Thoracic aorta (tissue), 2 donors: ENCODE measurements around the gene MRTFB. TPM values are rescaled to one million over a fixed set of nuclear protein-coding genes. Genes with fewer than 3 reads are reported as not detected.

Experiments
- ATAC-seq: fragments of 150-250 bp; one replicate; pipeline ENCODE4 v1.8.0; 2017; ENCODE audit warnings: low read depth; ENCODE audit not compliant: insufficient number of reproducible peaks, low FRiP score
- DNase-seq: peaks from one replicate; pipeline ENCODE4 v3.0.0-alpha.2; 2020; ENCODE audit warnings: low spot score
- H3K27ac ChIP-seq, 2 donors: fragments of 200-600 bp; sonication (generic); 1 replicate in 1 of 2; 2 replicates in 1 of 2; pipeline ENCODE4 v1.5.1; 2016; ENCODE audit warnings: mild to moderate bottlenecking in 2 of 2, moderate library complexity in 2 of 2
- H3K27me3 ChIP-seq: fragments of 200-600 bp; sonication (generic); replicated peaks from 2 replicates; pipeline ENCODE4 v1.6.0; 2016; ENCODE audit warnings: mild to moderate bottlenecking; ENCODE audit not compliant: insufficient read depth
- H3K36me3 ChIP-seq: fragments of 200-600 bp; sonication (generic); one replicate; pipeline ENCODE4 v1.5.1; 2016
- H3K4me1 ChIP-seq, 2 donors: fragments of 200-600 bp; sonication (generic); 1 replicate in 1 of 2; 2 replicates in 1 of 2; pipeline versions ENCODE4 v1.5.1 to v1.6.0; 2016; ENCODE audit warnings: low read depth in 2 of 2, mild to moderate bottlenecking in 1 of 2; ENCODE audit not compliant: control insufficient read depth in 1 of 2
- H3K4me3 ChIP-seq: fragments of 200-600 bp; sonication (generic); 2 replicates; pipeline ENCODE4 v1.5.1; 2016; ENCODE audit warnings: mild to moderate bottlenecking
- H3K9me3 ChIP-seq: fragments of 200-600 bp; sonication (generic); 2 replicates; pipeline ENCODE4 v1.5.1; 2016
- CTCF ChIP-seq: fragments of 200-600 bp; sonication (generic); IDR thresholded peaks from one replicate; pipeline ENCODE4 v1.5.1; 2019; ENCODE audit warnings: antibody characterized with exemption
- total RNA-seq, 2 donors: library from RNA; depleted of rRNA; stranded (reverse); fragments of >200 nt; gene quantifications; one replicate each; pipeline versions ENCODE4 v1.1.0 to v1.2.3, GENCODE V29; 2016

MRTFB gene
- total RNA-seq, 2 donors from 2014 or later, result 38.0 to 73.8 TPM

GRCh38 chr16:14072360-14072759 is 1.2 kb downstream of the MRTFB start:
- DNase-seq (no peak), ATAC-seq (no peak)
- no peak for TF ChIP-seq CTCF
- Histone ChIP-seq H3K4me1 (peaks cover 6 to 8% of the 10 kb centered on the region in 2 donors), H3K36me3 (no peaks in the 10 kb centered on the region), H3K27ac (no peak overlapping the region), H3K4me3 (peak overlapping the region; percentile 99), H3K27me3 (no peaks in the 10 kb centered on the region), H3K9me3 (no peaks in the 10 kb centered on the region)

DNA sequence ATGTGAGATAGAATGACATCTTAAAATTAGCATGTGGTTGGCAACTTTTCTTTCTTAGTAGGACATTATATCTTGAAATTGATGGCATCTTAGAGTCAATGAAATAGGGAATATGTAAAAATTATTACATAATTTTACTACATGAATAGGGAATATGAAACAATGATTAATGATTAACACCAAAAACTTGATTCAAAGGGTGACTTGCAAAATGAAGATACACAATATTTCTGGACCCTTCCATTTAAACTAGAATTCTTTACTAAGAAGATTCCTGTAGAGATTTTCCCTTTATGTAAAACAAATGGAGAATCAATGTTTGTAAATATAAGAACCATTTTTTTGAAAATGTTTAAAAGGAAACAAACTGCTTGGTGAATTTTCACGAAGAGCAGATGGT is 3.4 kb downstream of the MRTFB start:
- Histone ChIP-seq H3K9me3 (no peaks in the 10 kb centered on the region), H3K27me3 (no peaks in the 10 kb centered on the region), H3K4me1 (peaks cover 8% of the 10 kb centered on the region in 2 donors), H3K36me3 (no peaks in the 10 kb centered on the region), H3K4me3 (no peak overlapping the region), H3K27ac (no peak overlapping the region)
- no peak for ATAC-seq
- no peak for DNase-seq
- no peak for TF ChIP-seq CTCF

- ATAC-seq, result no peak
- Histone ChIP-seq H3K4me3 (no peak overlapping the region), H3K9me3 (no peaks in the 10 kb centered on the region), H3K27me3 (no peaks in the 10 kb centered on the region), H3K36me3 (no peaks in the 10 kb centered on the region), H3K4me1 (peaks cover 0 to 5% of the 10 kb centered on the region in 2 donors), H3K27ac (no peak overlapping the region)
- no peak for DNase-seq
- no peak for TF ChIP-seq CTCF
Measured at GRCh38 chr16:14077918-14078317, 6.8 kb downstream of the MRTFB start.

GRCh38 chr16:14086477-14086876 is 15.4 kb downstream of the MRTFB start:
- Histone ChIP-seq H3K27me3 (no peaks in the 10 kb centered on the region), H3K4me3 (no peak overlapping the region), H3K4me1 (peaks cover 22 to 31% of the 10 kb centered on the region in 2 donors), H3K36me3 (no peaks in the 10 kb centered on the region), H3K9me3 (no peaks in the 10 kb centered on the region), H3K27ac (no peak overlapping the region)
- no peak for TF ChIP-seq CTCF
- ATAC-seq (no peak), DNase-seq (no peak)

GRCh38 chr16:14087181-14087580 is 16.1 kb downstream of the MRTFB start:
- ATAC-seq (no peak), DNase-seq (no peak)
- H3K27ac ChIP-seq, result no peak overlapping the region
- no peak overlapping the region for H3K4me3 ChIP-seq
- peaks cover 22 to 31% of the 10 kb centered on the region in 2 donors for H3K4me1 ChIP-seq
- no peaks in the 10 kb centered on the region for H3K27me3 ChIP-seq
- H3K9me3 ChIP-seq, result no peaks in the 10 kb centered on the region
- H3K36me3 ChIP-seq, result no peaks in the 10 kb centered on the region
- no peak for TF ChIP-seq CTCF
